WTC11 (cell line): Measurements from ENCODE around the gene GTPBP3. TPM values are rescaled to one million over a fixed set of nuclear protein-coding genes. Genes with fewer than 3 reads are reported as not detected.

Source experiments
- CBFB ChIP-seq: sonication (generic); formaldehyde crosslinking; IDR thresholded peaks from 2 replicates; pipeline ENCODE4 v1.8.1; 2022; ENCODE audit warnings: mild to moderate bottlenecking, low read depth, missing genetic modification reagents
- ESRRA ChIP-seq: sonication (generic); formaldehyde crosslinking; IDR thresholded peaks from 2 replicates; pipeline ENCODE4 v1.8.1; 2022; ENCODE audit warnings: mild to moderate bottlenecking, missing genetic modification reagents, borderline replicate concordance
- FOXP1 ChIP-seq: sonication (generic); formaldehyde crosslinking; IDR thresholded peaks from 2 replicates; pipeline ENCODE4 v1.8.0; 2022; ENCODE audit warnings: missing genetic modification reagents, mild to moderate bottlenecking, moderate library complexity, borderline replicate concordance
- GRHL2 ChIP-seq: fragments of 250-450 bp; sonication (Bioruptor Pico); IDR thresholded peaks from 2 replicates; pipeline ENCODE4 v1.8.0; 2022; ENCODE audit warnings: mild to moderate bottlenecking, moderate library complexity; ENCODE audit not compliant: insufficient replicate concordance, severe bottlenecking
- GTF2I ChIP-seq: fragments of 250-450 bp; sonication (Bioruptor Pico); conservative IDR thresholded peaks from 2 replicates; pipeline ENCODE4 v1.4.0; 2021; ENCODE audit warnings: mild to moderate bottlenecking
- JAZF1 ChIP-seq: fragments of 250-450 bp; sonication (Bioruptor Pico); IDR thresholded peaks from 2 replicates; pipeline ENCODE4 v1.9.0; 2021; ENCODE audit warnings: moderate library complexity, mild to moderate bottlenecking, inconsistent platforms
- PRDM15 ChIP-seq: sonication (generic); formaldehyde crosslinking; IDR thresholded peaks from 2 replicates; pipeline ENCODE4 v1.8.0; 2022; ENCODE audit warnings: missing genetic modification reagents
- RELA ChIP-seq: sonication (generic); formaldehyde crosslinking; IDR thresholded peaks from 2 replicates; pipeline ENCODE4 v1.8.1; 2022; ENCODE audit warnings: missing genetic modification reagents, mild to moderate bottlenecking, borderline replicate concordance
- STAT6 ChIP-seq: sonication (generic); formaldehyde crosslinking; conservative IDR thresholded peaks from 2 replicates; pipeline ENCODE4 v1.8.1; 2023; ENCODE audit warnings: mild to moderate bottlenecking, low read depth, missing genetic modification reagents, moderate library complexity
- USF2 ChIP-seq: sonication (generic); formaldehyde crosslinking; IDR thresholded peaks from 2 replicates; pipeline ENCODE4 v1.8.1; 2023; ENCODE audit warnings: mild to moderate bottlenecking, missing genetic modification reagents, moderate library complexity
- ZNF532 ChIP-seq: fragments of 250-450 bp; sonication (Bioruptor Pico); IDR thresholded peaks from 2 replicates; pipeline ENCODE4 v1.9.0; 2021; ENCODE audit warnings: mild to moderate bottlenecking, borderline replicate concordance
- total RNA-seq: library from RNA; stranded (reverse); gene quantifications from 3 replicates; pipeline ENCODE4 v1.2.3, GENCODE V29; 2021

GTPBP3 gene
- total RNA-seq, 1 experiment from 2014 or later, result 93.0 TPM

GRCh38 chr19:17333611-17334413, 3.5 kb upstream of the GTPBP3 start (continued):
- no peak for TF ChIP-seq JAZF1
- TF ChIP-seq RELA (CRISPR knock-in tag), result peak; percentile 9; the same call in 1 of the 2 replicates
- no peak for TF ChIP-seq GRHL2 (CRISPR knock-in tag)
- no peak for TF ChIP-seq PRDM15 (CRISPR knock-in tag)
- no peak for TF ChIP-seq CBFB
- no peak for TF ChIP-seq USF2 (CRISPR knock-in tag)
- peak; percentile 59; the same call in 1 of the 2 replicates for TF ChIP-seq ESRRA (CRISPR knock-in tag)
- no peak for TF ChIP-seq STAT6 (CRISPR knock-in tag)
- TF ChIP-seq GTF2I (CRISPR knock-in tag), result 0 out of 2 replicates have a peak, but pooled peaks have one; percentile 76
- TF ChIP-seq ZNF532, result no peak
- no peak for TF ChIP-seq FOXP1 (CRISPR knock-in tag)
